T-helper 2 cell treated with Interferon-gamma antibody and Interleukin-4, amounts not matched to agents 100 ng/mL and 5 ng/mL, for 36 hours (primary cell): ENCODE measurements around the gene ATP6V1C2. TPM values are rescaled to one million over a fixed set of nuclear protein-coding genes. Genes with fewer than 3 reads are reported as not detected.
"Not testable (repeated sequence)": the region's sequence is repeated elsewhere in the genome, so short reads cannot be mapped to it uniquely, and the experiment has no call there.

Experiments used
- intact Hi-C: fragments of 100-400 bp; cut with micrococcal nuclease; formaldehyde crosslinking; loops from one replicate; pipeline ENCODE4 v1.15.1; 2023
- total RNA-seq: library from RNA; stranded (reverse); gene quantifications from 2 replicates; pipeline ENCODE4 v1.2.3, GENCODE V29; 2022

Gene ATP6V1C2
- total RNA-seq, 1 donor from 2014 or later = not detected

DNA sequence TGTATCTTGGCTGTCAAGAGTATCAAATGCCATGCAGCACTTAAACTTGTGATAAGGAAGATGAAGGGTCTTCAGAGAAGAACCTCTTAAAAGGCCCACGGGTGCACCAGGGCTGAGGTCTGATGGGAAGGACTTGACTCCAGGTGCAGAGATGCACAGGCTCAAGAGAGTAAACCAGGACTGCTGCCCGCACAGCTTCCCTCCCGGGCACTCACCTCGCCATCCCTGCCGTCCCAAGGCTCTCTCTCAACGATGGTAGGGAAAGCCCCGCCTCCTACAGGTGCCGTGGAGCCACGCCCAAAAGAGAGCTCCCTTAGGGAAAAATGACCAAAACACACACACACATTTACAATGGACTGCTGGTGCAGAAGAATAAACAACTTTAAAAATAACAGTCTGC, 63.3 kb downstream of the ATP6V1C2 start:
- intact Hi-C loops = no loop called here

DNA sequence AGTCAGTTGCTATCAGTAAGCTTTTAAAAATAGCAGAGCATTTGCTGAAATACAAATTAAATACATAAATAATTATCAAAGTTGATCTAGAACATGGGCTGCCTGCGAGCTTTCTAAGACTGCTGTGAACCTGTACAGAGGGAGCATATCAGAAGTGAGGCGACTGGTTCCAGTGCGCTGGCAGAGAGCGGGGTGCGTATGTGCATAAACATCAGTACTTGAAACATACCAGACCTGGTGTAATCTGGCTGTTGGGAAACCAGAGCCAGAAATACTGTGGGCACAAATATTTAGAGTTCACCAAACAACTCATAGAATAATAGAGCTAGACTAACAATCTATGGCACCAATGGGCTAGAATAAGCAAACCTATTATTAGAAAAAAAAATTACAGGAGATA, 63.8 kb downstream of the ATP6V1C2 start:
- intact Hi-C loops = no loop called here

DNA sequence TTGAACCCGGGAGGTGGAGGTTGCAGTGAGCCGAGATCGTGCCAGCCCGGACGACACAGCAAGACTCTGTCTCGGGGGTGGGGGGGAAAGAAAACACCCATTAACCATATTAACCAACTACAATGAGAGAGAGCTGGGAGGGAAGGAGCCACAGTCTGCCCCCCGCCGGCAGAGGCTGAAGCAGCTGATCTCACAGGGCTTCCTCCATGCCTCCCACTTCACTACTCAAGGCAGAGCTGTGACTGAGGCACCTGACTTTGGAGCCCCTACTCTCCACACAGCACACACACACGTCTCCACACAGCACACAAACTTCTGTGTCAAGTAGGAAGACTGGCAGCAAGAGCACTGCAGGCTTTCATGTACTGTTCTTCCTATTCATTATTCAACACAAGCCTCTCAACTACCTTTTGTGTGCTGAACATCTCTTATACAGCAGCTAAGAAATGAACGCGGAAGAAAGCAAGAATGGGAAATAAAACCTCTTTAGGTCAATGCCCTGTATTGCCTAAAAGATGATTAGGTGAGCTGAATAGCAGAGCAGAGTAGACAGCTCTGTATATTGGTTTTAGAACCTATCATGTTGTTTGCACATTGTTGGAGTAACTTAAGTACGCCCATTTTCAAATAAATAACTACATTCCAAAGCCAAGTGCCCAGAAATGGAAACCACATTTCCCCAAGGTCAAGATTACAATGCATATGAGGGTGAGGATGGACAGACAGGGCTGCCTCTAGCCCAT, 65.0 kb downstream of the ATP6V1C2 start:
- intact Hi-C loops = no loop called here

DNA sequence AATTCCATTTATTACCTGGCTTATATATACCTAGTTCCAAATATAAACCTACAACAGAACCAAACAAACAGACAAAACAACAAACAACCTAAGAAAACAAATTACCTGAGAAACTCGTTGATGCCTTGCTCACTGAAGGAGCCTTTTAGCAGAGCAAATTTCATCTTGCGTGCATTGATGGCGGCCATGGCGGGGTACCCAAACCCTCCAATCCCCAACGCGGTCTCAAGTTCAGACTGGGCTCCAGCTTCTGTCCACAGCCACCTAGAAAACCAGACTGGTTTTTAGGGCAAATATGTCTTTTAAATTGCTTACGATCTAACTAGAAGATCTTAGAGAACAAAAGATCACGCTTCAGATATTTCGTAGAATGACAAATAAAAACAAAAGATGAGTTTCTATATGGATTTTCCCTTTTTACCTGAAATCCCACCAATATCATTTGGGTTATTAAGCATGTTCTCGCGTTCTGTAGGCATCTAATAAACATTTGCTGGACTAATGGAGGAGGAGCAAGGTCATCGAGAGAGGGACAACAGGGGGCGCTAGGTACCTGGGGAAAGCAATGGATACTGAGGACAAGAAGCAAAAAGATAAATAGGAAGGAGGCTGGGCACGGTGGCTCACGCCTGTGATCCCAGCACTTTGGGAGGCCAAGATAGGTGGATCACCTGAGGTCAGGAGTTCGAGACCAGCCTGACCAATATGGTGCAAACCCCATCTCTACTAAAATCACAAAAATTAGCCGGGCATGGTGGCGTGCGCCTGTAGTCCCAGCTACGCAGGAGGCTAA, 65.9 kb downstream of the ATP6V1C2 start:
- intact Hi-C loops = no loop called here

DNA sequence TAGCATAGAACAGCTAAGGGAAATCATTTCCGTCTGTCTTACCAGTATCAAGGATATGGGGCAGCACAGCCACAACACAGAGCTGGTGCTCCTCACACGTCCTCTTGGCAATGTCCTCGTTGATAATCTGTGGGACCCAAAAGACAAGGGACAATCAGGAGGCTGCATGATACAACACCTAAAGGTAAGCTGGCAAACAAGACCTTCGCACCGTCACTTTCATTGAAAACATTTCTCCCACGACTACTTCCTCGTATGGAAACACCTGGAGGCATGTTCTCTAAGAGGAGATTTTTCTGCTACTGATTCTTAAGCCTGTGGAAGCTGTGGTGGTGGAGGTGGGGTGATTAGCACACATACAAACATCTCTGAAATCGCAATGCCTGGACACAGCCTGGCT, 67.4 kb downstream of the ATP6V1C2 start:
- intact Hi-C loops = no loop called here

DNA sequence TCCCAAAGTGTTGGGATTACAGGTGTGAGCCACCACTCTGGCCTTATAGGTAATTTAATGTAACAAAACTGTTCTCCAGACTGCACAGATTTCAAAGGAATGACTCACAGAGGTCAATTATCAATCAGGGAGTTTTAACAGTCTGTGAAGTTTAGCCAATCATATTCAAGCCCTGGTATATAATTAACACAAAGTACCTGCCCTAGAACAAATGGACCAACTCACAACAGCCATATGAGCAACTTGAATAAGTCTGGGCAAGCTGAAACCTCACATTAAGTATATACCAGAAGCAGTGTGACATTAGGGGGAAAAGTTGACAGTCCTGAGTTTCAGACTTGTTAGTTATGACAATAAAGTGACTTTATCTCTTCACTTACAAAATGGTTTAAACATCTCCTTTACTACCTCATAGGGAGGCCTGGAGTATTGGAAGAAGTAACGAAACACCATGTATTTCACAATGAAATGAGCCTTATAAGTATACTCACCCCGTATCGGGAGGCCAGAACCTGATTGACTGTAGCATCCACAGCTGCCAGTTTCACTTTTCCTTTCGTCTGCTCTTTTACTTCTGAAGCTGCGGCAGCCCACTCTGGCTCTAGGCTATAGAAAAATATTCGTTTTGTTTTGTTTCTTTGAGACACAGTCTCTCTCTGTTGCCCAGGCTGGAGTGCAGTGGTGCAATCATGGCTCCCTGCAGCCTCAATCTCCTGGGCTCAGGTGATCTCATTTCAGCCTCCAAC, 69.0 kb downstream of the ATP6V1C2 start:
- intact Hi-C loops = no loop called here

DNA sequence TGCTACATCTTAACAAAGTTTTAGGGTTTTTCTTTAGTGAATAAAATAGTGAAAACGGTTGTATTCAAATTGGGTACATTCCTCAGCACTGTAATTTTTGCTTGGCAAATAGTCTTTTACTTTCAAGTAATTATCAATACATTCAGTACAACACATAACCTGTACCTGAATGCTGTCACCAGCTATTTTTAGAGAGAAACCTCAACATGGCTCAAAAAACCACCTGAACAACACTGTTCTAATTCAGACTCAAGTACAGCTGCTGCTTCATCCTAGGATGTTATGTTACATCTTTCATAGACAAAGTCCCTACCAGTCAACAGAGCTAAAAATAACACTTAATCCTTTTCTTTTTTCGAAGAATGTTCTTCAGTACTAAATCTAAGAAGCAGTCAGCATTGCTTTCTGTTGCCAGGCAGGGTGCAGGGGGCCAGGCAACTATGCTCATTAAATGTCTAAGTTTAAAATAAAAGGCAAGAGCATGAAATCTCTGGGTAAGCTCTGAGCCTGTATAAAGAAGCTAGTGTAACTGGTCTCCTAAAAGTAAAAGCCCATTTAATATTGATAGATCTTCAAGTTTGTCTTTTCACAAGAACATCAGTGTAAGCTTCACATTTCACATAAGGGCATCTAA, 70.7 kb downstream of the ATP6V1C2 start:
- intact Hi-C loops = no loop called here

DNA sequence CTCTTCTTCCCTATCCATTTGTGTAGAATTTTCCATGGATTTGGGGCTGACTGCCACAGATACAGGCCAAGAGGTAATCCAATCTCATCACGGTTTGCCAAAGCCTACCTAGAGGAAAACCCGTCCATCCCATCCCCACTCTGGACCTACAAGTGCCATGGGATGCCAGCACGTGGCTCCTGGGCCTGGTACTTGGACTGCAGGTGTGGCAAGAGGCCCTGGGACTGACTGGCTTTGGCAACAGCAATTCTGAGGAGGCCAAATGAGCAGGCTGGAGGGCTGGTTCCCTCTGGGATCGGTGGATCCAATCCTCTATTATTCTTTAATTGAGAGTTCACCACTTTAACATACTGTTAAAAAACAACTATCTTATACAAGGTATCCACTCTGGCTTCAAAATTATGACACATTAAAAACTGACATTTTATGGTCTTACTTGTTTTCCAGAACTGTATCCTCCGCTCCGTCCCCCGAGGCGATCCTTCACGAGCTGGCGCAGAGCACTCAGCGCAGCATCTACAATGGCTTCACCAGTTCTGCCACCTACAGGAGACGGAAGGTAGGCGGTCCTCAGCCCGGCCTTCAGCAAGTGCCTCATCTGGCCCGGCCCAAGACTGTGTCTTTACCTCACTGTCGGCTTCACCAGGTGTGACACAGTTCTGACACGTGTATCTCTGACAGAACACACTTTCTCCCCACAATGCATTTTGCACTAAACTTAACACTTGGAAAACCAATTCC, 71.4 kb downstream of the ATP6V1C2 start:
- intact Hi-C loops = no loop called here

DNA sequence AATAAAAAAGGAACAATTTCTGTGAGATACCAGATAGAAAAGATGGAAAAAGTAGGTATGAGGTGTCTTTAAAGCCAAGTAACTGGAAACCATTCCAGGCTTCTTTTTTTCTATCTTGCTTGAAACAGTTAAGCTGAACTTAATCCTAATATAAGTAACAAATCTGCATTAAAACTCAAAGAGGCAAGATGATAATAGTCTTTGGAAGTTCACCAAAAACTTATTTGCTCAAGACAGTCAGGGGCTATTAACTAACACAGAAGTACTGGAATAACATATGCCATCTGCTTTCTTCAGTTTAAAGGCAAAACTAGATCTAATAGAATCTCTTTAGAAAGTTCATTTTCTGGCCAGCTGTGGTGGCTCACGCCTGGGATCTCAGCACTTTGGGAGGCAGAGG, 72.4 kb downstream of the ATP6V1C2 start:
- intact Hi-C loops = no loop called here

DNA sequence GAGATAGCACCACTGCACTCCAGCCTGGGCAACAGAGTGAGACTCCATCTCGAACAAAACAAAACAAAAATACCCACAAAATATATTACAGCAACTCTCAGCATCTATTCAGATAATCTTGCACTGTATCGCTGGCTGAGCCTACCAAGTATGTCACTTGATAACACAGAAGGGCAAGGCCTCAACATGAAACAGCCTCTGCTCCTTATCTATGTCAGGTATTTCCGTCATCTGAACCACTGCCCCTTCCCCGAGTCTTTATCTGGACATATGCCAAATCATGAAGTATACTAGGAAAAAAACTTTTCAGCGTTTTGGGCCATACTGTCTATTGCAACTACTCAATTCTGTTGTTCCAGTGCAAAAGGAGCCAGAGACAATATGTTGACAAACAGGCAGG, 73.4 kb downstream of the ATP6V1C2 start:
- intact Hi-C loops = no loop called here

DNA sequence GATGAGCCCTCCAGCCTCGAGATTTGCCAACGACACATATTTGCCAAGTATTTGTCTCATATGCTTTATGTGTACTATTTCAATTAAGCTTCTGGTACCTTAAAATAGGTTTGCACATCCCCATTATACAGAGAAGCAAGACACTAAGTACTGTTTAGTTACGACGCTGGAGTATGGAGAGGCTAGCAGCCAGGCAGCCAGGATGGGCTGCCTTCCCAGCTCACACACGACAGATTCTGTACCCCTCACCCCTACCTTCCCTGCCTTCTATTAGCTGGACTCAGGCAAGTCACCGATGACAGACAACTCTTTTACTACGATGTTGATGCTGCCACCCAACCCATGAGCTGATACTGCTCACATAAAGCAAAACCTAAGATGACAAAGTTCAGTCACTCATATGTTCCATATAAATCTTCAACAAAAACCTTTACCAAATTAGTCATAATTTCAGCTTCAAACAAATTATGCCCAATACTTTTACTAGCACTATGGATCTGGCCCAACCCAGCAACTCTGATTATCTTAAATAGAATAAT, 74.1 kb downstream of the ATP6V1C2 start:
- intact Hi-C loops = no loop called here

DNA sequence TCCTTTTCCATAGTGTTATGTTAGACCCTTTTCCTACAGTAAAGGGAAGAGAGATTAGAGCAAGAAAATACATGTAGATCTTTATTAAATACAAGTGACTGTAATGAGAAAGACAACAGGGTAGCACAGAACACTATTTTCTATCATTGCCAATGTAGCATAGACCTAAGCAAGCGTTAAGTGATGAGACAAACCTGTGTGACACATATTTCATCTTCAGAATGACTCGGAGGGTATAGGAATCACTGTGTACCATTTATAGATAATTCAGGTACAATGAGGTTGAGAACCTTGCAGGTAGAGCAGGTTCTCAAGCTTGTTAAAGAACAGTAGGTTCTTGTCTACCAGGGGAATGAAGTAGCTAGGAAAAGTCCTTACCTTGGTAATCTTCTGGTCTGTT, 75.3 kb downstream of the ATP6V1C2 start:
- intact Hi-C loops = no loop called here

DNA sequence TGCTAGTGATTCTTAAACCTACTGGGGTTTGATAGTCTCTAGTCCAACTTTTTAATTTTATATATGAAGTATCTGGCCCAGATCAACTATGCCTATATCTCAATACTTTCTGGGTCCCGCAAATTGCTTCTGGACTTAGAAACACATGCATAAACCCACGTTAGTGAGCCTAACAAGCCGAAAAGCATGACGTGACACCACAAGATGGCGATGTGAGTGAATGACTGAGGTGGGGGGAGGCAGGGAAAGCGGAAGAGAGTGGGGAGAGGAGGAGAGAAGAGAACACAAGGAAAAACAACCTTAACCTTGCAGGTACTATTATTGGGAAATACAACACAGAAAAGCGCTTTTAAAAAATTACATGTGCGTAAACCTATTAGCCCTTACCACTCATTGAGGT, 77.4 kb downstream of the ATP6V1C2 start:
- intact Hi-C loops = no loop called here

DNA sequence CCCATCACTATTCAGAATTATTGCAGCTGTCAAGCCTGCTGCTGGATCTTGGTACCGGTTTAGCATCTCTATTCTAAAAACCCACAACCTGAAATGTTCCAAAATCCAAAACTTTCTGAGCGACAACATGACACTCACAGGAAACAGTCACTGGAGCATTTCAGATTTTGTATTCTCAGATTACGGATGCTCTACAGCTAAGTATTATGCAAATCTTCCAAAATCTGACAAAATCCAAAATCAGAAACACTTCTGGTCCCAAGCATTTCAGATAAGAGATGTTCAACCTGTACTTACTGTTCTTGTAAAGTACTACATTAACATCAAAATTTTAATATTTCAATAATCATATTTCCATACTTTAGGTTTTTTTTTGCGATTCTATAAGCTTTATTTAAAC, 78.7 kb downstream of the ATP6V1C2 start:
- intact Hi-C loops = no loop called here

DNA sequence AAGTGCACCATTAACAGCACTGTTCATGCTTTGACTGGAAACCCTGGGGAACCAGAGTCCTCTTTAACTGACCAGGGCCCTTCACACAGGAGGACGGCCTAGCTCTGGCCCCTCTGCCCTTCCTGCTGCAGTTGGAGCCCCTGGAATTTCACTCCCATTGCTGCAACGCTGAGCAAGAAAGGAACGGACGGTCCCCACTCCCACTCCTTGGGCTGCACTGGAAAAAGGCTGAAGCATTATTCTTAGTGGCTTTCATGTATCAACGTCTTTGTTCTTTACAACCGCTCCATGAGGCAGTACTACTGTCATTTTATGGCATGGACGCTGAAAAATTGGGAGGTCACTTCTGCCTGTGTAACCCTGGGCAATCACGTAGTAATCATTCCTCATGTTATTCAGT, 81.2 kb downstream of the ATP6V1C2 start:
- intact Hi-C loops = no loop called here

DNA sequence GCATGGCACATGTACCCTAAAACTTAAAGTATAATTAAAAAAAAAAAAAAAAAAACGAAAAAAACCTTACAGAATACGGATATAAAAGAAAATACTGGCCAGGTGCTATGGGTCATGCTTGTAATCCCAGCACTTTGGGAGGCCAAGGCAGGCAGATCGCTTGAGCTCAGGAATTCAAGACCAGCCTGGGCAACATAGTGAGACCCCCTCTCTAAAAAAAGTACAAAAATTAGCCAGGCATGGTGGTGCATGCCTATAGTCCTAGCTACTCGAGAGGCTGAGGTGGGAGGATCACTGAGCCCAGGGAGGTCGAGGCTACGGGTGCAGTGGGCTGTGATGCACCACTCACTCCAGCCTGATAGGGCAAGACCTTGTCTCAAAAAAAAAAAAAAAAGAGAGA, 84.6 kb downstream of the ATP6V1C2 start:
- intact Hi-C loops = not testable (repeated sequence)

DNA sequence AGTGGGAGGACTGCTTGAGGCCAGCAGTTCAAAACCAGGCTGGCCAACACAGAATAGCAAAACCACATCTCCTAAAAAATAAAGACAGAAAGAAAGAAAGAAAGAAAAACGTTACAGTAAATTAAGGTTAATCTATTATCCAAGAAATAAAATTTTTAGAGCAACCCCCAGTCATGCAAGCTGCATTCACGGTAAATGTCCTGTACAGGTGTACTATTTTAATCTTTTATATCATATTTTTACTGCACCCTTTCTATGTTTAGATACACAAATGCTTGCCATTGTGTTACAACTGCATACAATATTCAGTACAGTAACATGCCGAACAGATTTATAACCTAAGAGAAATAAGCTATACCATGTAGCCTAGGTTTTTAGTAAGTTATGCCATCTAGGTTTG, 85.1 kb downstream of the ATP6V1C2 start:
- intact Hi-C loops = no loop called here

DNA sequence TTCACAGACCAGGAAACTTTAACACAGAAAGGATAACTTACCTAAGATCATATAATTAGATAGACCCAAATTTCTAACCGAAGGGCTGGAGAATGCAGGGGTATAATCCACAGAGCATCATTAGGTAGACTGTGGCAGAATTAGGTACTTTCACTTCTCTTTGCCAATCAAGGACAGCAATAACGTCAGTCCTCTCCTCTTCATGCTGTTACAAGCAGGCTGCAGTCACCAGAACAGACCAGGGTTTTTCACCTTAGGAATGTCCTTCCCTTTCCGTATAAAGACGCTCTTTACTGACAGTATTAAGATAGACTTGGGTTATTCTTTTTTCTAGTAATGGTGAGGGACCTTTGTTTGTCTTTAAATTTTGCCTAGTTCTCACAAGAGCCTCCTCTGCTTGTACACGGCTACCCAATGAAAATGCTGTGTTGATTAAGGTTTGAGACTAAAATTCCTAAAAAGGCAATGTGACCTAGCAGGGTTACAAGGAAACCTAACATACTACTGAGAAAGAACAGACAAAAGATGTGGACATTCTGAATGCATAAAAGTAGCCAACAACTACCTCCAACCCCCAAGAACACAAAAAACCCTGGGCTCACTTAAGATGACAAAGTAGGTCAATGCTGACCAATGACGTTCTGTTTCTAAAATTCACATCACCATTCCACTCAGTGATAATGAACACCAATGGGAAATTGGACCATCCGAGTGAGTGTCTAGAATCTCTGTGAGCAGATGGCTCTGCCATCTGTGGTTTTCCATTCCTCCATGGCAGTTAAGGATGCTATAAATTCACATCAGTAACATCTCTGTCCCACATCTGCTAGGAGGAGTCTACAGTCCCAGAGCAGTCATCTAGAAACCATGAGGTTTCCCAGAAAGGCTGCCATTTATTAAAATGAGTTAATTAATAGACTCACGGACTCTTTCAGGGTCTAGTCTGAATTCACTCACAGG, 89.1 kb downstream of the ATP6V1C2 start:
- intact Hi-C loops = loop anchor here (5.0 kb wide), 5 partner anchors 118 to 942 kb away; partner anchors contain the start of genes HPCAL1, ODC1 and RRM2

DNA sequence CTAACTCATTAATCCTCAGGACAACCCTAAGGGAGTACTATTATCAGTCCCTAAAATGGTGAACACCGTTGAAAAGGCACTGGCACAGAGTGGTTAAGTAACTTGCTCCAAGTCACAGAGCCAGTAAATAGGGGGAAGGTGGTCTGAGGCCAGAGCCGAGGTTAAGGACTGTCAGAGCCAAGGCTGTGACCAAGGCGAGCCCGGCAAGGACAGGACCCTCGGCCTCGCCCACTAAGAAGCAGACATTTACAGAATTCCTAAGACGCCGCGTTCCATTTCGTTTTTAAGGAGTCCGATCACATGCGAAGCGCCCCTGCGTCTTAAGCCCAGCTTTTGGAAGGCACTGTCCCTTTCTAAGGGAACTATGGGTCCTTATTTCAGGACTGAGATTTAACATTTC, 90.1 kb downstream of the ATP6V1C2 start:
- intact Hi-C loops = loop anchor here (5.0 kb wide), 5 partner anchors 119 to 941 kb away; partner anchors contain the start of genes HPCAL1, ODC1 and RRM2
